Osteocyte (in vitro differentiated cells): Measurements from ENCODE around the gene LRRC4B. TPM values are rescaled to one million over a fixed set of nuclear protein-coding genes. Genes with fewer than 3 reads are reported as not detected.

Experiments used
- DNase-seq: peaks from one replicate; pipeline ENCODE4 v3.0.0; 2021; ENCODE audit warnings: mixed read lengths; ENCODE audit not compliant: unreplicated experiment; ENCODE audit errors: extremely low spot score
- H3K27ac Mint-ChIP-seq: one replicate; pipeline ENCODE4 v1.8.0; 2021; ENCODE audit warnings: mild to moderate bottlenecking, mixed read lengths; ENCODE audit not compliant: unreplicated experiment
- H3K27me3 Mint-ChIP-seq: one replicate; pipeline ENCODE4 v1.8.0; 2021; ENCODE audit warnings: mixed read lengths; ENCODE audit not compliant: unreplicated experiment
- H3K36me3 Mint-ChIP-seq: one replicate; pipeline ENCODE4 v1.8.0; 2021; ENCODE audit warnings: mixed read lengths; ENCODE audit not compliant: unreplicated experiment
- H3K4me1 Mint-ChIP-seq: one replicate; pipeline ENCODE4 v1.8.0; 2021; ENCODE audit warnings: mixed read lengths; ENCODE audit not compliant: unreplicated experiment
- H3K4me3 Mint-ChIP-seq: one replicate; pipeline ENCODE4 v1.8.0; 2021; ENCODE audit warnings: mild to moderate bottlenecking, moderate library complexity, mixed read lengths; ENCODE audit not compliant: unreplicated experiment
- H3K9me3 Mint-ChIP-seq: one replicate; pipeline ENCODE4 v1.8.0; 2021; ENCODE audit warnings: mixed read lengths; ENCODE audit not compliant: unreplicated experiment
- CTCF ChIP-seq: fragments of 200-600 bp; sonication (generic); IDR thresholded peaks from 2 replicates; pipeline ENCODE4 v1.5.0; 2021; ENCODE audit warnings: antibody characterized with exemption, mild to moderate bottlenecking, moderate library complexity
- total RNA-seq: library from RNA; stranded (reverse); gene quantifications from 2 replicates; pipeline ENCODE4 v1.2.1, GENCODE V29; 2021

The LRRC4B gene
- total RNA-seq, 1 donor from 2014 or later: 0.11 TPM

DNA sequence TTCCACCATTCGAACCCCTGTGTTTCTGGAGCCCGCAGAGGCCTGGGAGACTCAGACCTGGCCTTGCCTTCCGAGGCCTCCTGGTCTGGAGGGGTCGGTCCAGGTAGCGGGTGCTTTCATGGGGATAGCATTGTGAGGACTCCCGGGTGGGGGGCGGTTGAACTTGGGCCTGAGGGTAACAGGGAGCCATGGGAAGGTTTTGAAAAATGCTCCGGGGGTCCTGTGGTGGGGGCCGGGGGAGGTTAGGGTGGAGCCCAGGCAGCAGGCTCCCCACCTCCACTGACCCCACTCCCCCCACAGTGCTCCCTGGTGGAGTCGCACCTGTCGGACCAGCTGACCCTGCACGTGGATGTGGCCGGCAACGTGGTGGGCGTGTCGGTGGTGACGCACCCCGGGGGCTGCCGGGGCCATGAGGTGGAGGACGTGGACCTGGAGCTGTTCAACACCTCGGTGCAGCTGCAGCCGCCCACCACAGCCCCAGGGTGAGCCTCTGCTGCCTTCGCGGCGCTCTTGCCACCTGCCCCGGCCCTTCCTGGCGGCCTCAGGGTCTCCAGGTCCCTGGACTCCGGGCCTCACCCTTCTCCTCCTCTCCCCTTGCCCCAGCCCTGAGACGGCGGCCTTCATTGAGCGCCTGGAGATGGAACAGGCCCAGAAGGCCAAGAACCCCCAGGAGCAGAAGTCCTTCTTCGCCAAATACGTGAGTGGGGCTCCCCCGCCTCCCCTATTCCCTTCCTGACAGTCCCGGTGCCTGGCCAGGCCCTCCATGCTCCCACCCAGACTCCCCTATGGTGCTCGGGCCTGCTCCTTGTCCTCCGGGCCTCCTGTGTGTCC is 87.7 kb downstream of the LRRC4B start:
- no peak for DNase-seq

DNA sequence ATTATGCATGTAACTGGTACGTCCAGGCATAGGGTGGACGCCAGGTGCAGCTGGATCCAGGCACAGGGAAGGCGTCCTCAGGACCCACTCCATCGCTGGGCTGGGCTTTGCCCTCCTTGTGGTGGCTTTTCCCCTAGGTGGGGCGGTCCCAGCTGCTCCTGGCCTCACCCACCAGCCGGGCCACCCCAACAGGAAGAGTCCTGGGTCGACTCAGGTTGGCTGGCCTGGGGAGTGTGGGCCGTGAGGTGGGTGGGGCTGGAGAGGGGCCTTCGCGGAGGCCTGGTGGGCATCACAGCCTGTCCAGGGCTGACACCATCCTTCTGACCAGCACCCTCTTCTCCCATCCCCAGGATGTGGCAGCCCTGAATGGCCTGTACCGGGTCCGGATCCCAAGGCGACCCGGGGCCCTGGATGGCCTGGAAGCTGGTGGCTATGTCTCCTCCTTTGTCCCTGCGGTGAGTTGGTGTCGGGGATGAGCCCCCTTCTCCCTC is 88.4 kb downstream of the LRRC4B start:
- H3K4me1 Mint-ChIP-seq: peaks cover 16% of the 10 kb centered on the region

More for the DNA sequence above, 87.7 kb downstream of the LRRC4B start:
- TF ChIP-seq CTCF: no peak
- H3K27ac Mint-ChIP-seq: no peak overlapping the region
- H3K4me3 Mint-ChIP-seq: no peak overlapping the region
- H3K9me3 Mint-ChIP-seq: no peaks in the 10 kb centered on the region
- H3K27me3 Mint-ChIP-seq: no peaks in the 10 kb centered on the region
- peaks cover 16% of the 10 kb centered on the region for H3K4me1 Mint-ChIP-seq
- H3K36me3 Mint-ChIP-seq: peaks cover 24% of the 10 kb centered on the region

DNA sequence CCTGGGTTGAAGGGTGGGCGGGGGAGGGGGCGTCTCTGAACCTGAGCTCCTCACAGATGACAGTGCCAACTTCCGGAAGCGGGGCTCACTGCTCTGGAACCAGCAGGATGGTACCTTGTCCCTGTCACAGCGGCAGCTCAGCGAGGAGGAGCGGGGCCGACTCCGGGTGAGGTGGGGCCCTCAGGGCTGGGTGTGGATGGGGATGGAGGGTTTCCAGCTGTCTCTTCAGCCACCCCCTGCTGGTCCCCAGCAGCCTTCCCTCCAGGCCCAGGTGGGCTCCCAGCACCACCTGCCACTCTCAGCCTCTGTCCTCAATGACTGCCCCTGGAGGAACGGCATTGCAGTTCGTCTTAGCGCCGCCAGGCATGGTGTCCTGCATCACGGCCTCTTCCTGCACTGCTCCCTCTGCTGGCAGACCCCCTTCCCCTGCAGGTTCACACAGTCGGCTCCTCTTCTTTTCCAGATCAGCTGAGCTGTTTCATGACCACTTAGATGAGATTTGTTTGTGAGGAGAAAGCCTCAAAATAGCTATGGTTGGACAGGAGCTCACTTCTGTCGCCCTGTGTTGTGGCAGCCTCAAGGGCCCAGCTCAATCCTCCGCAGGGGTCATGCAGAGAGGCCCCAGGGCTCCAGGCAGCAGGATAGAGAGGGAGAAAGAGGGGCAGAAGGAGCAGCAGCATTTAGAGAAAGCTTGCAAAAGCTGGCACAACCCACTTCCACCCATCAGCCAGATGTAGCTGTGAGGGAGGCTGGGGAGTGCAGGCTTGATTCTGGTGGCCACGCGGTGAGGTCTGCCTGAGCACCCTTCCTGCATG is 89.1 kb downstream of the LRRC4B start:
- Mint-ChIP-seq H3K36me3 (peaks cover 16% of the 10 kb centered on the region), H3K9me3 (no peaks in the 10 kb centered on the region), H3K27me3 (no peaks in the 10 kb centered on the region), H3K4me1 (peaks cover 16% of the 10 kb centered on the region), H3K27ac (no peak overlapping the region), H3K4me3 (no peak overlapping the region)
- TF ChIP-seq CTCF: peak; percentile 58
- no peak for DNase-seq

More for the DNA sequence above, 88.4 kb downstream of the LRRC4B start:
- DNase-seq: no peak
- Mint-ChIP-seq H3K27ac (no peak overlapping the region), H3K27me3 (no peaks in the 10 kb centered on the region), H3K9me3 (no peaks in the 10 kb centered on the region), H3K36me3 (peaks cover 17% of the 10 kb centered on the region), H3K4me3 (no peak overlapping the region)
- no peak for TF ChIP-seq CTCF

GRCh38 chr19:50477751-50478515 is 90.3 kb downstream of the LRRC4B start:
- H3K9me3 Mint-ChIP-seq: no peaks in the 10 kb centered on the region
- H3K4me3 Mint-ChIP-seq: peak overlapping the region; percentile 96
- H3K36me3 Mint-ChIP-seq: peaks cover 10% of the 10 kb centered on the region
- no peak for DNase-seq
- no peak for TF ChIP-seq CTCF
- no peak overlapping the region for H3K27ac Mint-ChIP-seq
- no peaks in the 10 kb centered on the region for H3K27me3 Mint-ChIP-seq
- peaks cover 16% of the 10 kb centered on the region for H3K4me1 Mint-ChIP-seq
